KBM-7 (cell line): ENCODE measurements around the gene STIP1.

ENCODE experiments used
- DNase-seq: peaks from one replicate; pipeline ENCODE4 v3.0.0-alpha.2; 2015
- in situ Hi-C: fragments of 300-500 bp; cut with MboI; formaldehyde crosslinking; loops from 2 replicates; pipeline ENCODE4 v1.14.3; 2020; ENCODE audit warnings: low sequenced_read_pairs, low pct_unique_long_range_greater_than_20kb, mixed read lengths

The STIP1 gene

GRCh38 chr11:64216879-64217278 is 30.9 kb downstream of the STIP1 start:
- no peak for DNase-seq
- in situ Hi-C loops: no loop called here

DNA sequence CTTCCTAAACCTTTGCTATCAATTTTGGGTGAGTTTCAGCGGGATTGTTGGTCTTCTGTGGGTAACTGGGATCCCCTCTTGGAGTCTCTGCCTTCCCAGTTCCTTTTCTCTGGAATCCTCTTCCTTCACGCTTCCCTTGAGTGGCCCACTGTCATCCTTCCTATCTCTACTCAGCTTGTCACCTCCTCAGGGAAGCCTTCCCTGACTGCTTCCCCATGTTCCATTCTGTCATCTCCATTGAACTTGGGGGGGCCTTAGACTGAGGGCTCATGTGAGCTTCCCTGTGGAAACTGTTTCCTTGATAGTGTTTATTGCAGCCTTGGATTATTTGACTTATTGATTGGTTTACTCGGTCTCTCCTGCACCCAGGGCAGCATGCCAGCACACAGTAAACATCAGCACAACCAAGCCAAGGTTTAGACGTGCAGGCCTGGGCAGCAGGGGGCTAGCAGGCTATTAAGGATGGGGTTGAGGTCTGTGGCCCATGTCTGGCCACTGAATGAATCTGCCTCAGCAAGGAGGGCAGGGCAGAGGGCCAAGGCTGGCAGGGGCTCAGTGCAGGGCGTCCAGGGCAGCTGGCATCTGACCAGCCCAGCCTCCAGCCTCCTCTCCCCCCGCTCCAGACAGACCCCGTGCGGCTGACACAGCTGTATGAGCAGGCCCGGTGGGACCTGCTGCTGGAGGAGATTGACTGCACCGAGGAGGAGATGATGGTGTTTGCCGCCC is 32.8 kb downstream of the STIP1 start:
- DNase-seq: no peak

DNA sequence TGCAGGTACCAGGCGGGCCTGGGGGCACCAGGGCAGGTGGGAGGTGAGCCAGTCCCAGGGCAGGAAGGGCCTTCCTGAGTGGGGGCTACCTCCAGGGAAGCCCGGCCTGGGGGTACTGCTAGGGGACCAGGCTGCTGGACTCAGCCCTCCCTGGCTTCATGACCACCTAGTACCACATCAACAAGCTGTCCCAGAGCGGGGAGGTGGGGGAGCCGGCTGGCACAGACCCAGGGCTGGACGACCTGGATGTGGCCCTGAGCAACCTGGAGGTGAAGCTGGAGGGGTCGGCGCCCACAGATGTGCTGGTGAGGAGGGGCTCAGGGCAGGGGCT is 33.3 kb downstream of the STIP1 start:
- DNase-seq: no peak
- in situ Hi-C loops: no loop called here

More for the DNA sequence above, 32.8 kb downstream of the STIP1 start:
- in situ Hi-C loops: no loop called here

DNA sequence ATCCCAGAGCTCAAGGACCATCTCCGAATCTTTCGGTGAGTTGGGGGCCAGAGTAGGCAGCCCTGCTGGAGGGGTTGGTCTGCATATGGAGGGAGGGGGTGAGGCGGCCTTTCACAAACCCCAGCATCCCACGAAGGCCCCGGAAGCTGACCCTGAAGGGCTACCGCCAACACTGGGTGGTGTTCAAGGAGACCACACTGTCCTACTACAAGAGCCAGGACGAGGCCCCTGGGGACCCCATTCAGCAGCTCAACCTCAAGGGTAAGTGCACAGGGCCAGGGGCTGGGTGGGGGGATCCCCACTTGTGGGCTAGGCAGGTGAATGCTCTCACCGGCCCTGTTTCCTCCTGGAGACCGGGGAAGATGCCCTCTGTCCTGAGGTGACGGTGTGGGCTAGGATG is 33.8 kb downstream of the STIP1 start:
- in situ Hi-C loops: no loop called here
- no peak for DNase-seq

DNA sequence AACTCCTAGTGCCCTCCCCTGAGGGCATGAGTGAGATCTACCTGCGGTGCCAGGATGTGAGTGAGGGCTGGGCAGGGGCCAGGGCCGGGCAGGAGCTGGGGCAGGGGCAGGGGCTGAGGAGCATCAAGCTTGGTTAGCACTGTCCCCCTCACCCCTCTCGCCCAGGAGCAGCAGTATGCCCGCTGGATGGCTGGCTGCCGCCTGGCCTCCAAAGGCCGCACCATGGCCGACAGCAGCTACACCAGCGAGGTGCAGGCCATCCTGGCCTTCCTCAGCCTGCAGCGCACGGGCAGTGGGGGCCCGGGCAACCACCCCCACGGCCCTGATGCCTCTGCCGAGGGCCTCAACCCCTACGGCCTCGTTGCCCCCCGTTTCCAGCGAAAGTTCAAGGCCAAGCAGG is 34.3 kb downstream of the STIP1 start:
- no peak for DNase-seq
- in situ Hi-C loops: no loop called here

GRCh38 chr11:64220798-64221197 is 34.8 kb downstream of the STIP1 start:
- in situ Hi-C loops: no loop called here
- no peak for DNase-seq

DNA sequence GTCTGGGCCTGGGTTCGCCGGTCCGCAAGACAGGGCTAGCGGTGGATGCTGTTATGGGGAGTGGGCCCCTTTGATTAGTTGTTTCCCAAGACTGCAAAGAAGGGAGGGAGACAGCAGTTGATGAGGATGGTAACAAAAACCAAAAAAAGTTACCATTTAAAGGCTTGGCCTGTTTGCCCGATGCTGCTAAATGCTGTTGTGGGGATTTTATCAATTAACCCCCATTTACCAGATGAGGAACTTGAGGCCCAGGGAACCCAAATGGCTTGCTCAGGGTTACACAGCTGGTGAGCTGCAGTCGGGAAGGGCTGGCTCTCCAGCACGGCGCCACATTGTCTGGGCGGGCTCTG is 36.7 kb downstream of the STIP1 start:
- in situ Hi-C loops: no loop called here
- DNase-seq: no peak

DNA sequence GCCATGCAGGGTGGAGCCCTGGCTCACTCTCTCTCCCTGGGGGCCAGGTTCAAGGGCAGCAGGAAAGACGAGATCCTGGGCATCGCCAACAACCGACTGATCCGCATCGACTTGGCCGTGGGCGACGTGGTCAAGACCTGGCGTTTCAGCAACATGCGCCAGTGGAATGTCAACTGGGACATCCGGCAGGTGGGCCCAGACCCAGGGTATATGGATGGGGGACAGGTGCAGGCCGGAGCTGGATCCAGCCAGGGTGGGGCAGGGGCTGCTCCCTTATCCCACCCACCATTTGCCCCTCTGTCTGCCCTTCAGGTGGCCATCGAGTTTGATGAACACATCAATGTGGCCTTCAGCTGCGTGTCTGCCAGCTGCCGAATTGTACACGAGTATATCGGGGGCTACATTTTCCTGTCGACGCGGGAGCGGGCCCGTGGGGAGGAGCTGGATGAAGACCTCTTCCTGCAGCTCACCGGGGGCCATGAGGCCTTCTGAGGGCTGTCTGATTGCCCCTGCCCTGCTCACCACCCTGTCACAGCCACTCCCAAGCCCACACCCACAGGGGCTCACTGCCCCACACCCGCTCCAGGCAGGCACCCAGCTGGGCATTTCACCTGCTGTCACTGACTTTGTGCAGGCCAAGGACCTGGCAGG is 37.2 kb downstream of the STIP1 start:
- no peak for DNase-seq
- in situ Hi-C loops: no loop called here

DNA sequence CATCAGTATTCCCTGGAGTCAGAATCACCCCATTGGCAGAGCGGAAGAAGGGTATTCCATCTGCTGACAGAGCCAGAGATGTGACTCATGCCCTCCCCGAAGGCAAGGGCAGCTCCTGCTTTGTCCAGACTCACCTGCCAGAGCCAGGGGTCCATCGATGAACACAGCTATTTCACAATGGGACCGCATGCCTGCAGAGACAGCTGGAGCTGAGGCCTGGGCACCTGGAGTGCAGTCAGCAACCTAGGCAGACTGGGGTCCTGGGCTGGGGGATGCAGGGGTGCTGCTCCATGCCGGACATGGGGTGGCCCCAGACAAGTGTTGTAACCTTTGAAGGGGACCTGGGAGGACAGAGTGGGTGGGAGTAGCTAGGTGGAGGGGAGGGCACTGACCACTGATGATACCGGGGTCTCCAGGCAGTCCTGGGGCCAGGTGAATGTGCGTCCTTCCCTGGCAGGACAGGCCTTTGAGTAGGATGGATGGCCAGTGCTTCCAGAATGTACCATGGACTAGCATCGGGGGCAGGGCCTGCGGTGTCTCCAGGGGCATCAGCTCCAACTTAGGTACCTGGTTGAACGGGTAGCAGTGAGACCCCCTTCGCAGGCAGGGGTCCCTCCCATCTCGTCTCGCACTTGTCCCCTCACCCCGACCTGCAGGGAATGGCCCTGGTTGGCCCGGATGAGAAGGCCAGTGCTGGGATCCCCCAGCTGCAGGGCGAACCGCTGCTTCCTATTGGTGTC is 38.4 kb downstream of the STIP1 start:
- no peak for DNase-seq
- in situ Hi-C loops: no loop called here

DNA sequence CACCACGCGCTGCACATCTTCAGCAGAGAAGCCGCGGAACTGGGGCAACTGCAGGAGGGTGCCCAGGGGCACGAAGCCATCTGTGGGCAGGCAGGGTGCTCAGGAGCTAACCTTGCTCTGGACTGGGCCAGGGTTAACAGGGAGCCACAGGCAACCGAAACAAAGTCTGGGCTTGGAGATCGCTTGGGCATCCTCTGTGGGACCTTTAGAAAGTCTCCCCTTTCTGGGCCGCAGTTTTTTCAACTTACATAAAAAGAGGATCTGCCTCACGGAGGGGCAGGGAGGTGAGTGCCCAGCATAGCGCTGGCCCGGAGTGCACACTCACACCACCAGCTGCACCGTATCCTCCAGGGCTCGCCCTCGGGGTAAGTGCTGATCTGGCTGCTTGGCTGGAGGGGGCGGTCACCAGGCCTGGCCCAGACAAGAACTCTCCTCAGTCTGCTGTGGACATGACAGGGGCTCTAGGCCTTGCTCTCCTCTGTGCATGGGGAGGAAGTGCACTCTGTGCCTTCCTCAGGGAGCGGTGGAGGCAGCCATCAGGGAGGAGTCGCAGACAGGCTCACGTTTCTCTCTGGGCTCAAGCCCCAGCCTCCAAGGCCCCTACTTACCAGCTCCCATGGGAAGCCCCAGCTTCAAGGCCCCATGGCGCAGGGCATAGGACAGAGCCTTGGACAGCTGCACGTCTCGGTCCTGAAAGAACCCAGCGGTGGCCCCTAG is 39.1 kb downstream of the STIP1 start:
- no peak for DNase-seq
- in situ Hi-C loops: no loop called here

DNA sequence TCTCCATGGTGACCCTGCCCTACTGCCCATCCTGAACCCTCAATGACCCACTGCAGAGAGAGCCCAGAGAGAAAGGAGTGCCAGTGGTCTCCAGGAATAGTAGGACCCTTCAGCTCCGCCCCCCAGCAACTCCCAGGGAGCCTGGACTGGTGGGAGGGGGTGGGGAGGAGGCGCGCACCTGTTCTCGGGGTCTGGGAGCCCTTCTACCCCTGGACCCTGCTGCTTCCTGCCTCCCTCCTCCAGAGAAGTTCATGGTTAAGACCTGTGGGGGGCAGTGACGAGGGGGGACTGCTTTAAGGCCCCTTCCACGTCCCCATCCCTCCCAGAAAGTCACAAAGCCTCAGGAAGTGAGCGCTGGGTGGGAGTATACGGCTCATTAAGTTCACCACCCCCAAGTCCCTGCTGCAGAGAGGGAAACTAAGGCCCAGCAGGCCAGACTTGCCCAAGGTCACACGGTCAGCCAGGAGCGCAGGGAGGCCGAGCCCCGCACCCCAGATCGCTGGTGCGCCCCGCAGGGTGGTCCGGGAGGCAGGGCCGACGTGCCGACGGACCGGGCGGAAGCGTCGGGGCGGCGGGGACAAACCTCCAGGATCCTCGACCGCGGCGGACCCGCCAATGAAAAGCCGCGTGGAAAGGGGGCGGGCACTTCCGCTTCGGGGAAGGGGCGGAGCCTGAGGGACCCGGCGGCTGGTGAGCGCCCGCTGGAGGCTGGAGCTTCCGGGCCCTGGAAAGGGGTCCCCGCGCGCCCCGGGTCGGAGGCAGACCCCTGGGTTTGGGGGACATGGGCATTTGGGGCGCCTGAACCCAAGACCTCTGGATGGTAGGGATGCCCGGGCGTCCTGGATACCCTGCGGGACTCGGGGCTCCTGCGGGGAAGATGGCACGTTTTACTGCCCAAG is 39.9 kb downstream of the STIP1 start, which contains the start of the genes NUDT22 and TRPT1:
Gene NUDT22, plus strand, starts transcription at position 667 of the 899 bp plus-strand sequence. CDS start 379 bp downstream, outside the sequence.
Gene TRPT1, minus strand, starts transcription at position 579 of the 899 bp plus-strand sequence. Its CDS starts 326 bp downstream, at position 253.
- peak; percentile 89 for DNase-seq
- in situ Hi-C loops: no loop called here

GRCh38 chr11:64226507-64227051 is 40.6 kb downstream of the STIP1 start:
- in situ Hi-C loops: no loop called here
- DNase-seq: peak; percentile 51

DNA sequence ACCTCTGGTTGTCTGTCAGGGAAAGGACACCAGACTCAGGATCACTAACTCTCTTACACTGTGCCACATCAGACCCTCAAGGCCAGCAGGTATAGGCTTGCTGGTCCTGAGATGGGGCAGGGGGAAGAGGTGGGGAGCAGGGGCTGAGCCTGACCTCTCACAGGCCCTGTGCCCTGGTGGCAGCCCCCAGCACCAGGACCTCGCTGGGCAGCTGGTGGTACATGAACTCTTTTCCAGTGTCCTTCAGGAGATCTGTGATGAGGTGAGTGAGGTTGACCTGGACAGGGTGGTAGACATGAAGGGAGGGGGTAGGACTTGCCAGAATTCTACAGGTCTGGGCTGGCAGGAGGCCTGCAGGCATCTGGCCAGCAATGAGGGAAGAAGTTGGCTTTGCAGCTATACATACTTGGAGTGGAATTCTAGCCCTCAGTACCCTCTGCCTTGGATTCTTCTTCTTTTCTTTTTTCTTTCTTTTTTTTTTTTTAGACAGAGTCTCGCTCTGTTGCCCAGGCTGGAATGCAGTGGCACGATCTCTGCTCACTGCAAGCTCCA is 41.5 kb downstream of the STIP1 start:
- in situ Hi-C loops: no loop called here
- no peak for DNase-seq

DNA sequence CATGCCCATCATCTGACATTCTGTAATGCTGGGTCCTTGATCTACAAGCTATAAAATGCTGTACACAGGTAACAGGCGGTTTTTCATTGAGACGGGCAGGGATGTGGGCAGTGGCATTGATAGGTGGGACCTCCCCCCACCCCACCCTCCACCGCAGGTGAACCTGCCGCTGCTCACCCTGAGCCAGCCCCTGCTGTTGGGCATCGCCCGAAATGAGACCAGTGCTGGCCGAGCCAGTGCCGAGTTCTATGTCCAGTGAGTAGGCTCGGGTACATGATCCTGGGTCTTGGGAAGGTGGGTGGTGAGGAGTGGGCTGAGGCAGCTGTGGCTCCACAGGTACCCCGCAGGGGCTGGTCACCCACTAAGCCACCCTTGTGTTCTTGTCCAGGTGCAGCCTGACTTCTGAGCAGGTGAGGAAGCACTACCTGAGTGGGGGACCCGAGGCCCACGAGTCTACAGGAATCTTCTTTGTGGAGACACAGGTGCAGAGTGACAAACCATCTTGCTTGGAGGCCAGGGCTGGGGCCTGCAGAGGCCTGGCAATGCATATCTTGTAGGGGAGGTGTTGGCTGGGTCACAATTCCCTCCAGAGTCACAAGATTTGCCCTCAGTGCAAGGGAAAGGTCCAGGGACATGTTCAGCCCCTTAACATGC is 43.2 kb downstream of the STIP1 start:
- in situ Hi-C loops: no loop called here

DNA sequence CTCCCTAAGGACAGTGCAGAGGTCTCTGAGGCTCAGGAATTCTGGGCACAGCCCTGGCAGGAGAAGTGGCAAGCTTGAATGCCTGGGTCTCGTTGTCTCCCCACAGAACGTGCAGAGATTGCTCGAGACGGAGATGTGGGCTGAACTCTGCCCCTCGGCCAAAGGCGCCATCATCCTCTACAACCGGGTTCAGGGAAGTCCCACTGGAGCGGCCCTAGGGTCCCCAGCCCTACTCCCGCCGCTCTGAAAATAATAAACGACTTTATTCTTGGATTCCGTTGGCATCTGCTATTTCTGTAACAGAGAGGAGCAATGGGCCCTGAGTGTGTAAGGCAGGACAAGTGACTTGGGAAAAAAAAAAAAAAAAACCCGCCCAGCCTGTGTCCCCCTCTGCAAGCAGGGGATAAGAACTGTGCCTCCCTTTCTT is 43.8 kb downstream of the STIP1 start:
- in situ Hi-C loops: no loop called here
- no peak for DNase-seq

More for the DNA sequence above, 43.2 kb downstream of the STIP1 start:
- no peak for DNase-seq

DNA sequence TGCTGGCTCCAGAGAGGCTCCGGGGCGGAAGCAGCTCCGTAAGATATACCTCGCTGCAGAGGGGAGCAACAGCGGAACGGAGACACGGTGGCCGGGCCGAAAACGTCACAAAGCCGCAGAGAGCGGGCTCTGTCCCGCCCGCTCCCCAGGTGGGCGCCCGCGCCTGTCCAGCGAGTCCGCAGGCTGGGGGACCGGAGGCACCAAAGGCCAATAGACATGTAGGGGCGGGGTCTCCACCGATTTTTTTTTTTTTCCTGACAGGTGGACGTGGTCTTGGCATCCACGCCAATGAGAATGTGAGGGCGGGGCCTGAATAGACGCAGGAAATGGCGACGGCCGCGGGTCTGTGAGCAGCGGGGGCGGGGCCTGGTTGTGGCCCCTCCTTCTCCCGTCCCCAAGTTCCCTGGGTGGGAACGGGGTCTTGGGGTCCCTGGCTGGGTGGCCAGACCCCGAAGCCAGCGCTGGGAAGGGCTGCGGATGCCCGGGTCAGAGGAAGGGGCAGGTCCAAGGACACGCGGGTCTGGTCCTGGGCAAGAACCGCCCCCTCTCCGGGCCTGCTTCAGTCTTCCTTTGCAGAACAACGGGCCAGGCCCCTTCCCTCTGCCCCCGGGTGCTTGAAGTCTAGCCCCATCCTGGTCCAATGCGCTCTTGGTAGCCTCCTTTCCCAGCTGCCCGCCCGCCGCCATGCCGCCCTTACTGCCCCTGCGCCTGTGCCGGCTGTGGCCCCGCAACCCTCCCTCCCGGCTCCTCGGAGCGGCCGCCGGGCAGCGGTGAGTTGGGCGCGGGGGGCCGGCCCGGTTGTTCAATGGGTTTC is 44.4 kb downstream of the STIP1 start, which contains the start of gene DNAJC4:
Gene DNAJC4, plus strand, starts transcription at position 378 of the 814 bp plus-strand sequence. Its CDS starts 307 bp downstream, at position 685.
- DNase-seq: peak; percentile 95
- in situ Hi-C loops: no loop called here

DNA sequence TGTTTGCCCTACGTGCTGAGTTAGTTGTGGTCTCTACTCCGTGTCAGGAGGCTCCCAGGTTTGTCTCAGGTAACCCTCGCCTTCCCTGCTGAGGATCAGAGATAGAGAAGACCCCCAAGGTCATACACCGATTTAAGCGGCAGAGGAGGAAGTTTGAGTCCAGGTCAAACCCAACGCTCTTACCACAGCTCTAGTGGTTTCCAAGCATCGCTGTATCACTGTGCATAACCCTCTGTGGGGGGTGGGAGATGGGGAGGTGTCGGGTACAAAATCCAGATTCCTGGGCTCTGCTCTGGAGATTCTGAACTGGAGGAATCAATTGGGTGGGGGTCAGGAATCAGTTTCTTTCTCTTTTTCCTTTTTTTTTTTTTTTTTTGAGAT is 45.0 kb downstream of the STIP1 start:
- in situ Hi-C loops: no loop called here
- peak; percentile 64 for DNase-seq
